DMS114 treated with DMSO at 0.1 percent for 48 hours (cell line): ENCODE results near the gene XAGE5.
"Not testable (repeated sequence)": the region's sequence is repeated elsewhere in the genome, so short reads cannot be mapped to it uniquely, and the experiment has no call there.

Experiments used
- DNase-seq: peaks from one replicate; lab custom pipeline; 2025; ENCODE audit not compliant: unreplicated experiment; lab: John Stamatoyannopoulos, UW

Gene XAGE5

GRCh38 chrX:52811065-52811625 is at the start of gene XAGE5:
Gene XAGE5, plus strand, starts transcription at chrX:52811287. Its CDS starts 1,280 bp downstream, at chrX:52812567.
- DNase-seq = no peak

DNA sequence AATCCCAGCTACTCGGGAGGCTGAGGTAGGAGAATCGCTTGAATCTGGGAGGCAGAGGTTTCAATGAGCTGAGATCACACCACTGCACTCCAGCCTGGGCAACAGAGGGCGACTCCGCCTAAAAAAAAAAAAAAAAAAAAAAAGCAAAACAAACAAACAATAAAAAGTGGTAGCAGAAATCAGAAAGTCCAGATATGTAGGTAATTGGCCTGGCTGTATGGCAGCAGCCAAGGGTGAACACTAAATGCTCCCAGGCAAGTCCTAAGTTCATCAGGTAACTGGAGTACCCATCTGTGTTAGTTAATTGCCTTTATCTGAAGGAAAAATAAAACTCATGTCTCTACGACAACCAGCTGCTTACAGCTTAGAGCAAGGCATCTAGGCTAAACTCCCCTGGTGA is 45.1 kb upstream of the XAGE5 start:
- not testable (repeated sequence) for DNase-seq

DNA sequence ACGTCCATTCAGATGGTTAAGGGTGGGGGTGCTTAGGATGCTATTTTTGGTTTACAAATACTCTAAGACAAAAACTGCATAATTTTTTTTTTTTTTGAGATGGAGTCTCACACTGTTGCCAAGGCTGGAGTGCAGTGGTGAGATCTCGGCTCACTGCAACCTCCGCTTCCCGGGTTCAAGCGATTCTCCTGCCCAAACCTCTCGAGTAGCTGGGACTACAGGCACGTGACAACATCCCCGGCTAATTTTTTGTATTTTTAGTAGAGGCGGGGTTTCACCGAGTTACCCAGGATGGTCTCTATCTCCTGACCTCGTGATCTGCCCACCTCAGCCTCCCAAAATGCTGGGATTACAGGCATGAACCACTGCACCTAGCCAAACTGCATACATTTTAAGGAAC is 37.6 kb upstream of the XAGE5 start:
- DNase-seq = not testable (repeated sequence)

GRCh38 chrX:52797327-52797726 is 13.8 kb upstream of the XAGE5 start, which contains the start of gene SPANXN5:
Gene SPANXN5, minus strand, starts transcription at chrX:52797427. Its CDS starts 79 bp downstream, at chrX:52797348.
- DNase-seq = not testable (repeated sequence)

GRCh38 chrX:52804876-52805275 is 6.2 kb upstream of the XAGE5 start:
- not testable (repeated sequence) for DNase-seq

GRCh38 chrX:52819788-52820187 is 8.7 kb downstream of the XAGE5 start:
- DNase-seq = no peak

DNA sequence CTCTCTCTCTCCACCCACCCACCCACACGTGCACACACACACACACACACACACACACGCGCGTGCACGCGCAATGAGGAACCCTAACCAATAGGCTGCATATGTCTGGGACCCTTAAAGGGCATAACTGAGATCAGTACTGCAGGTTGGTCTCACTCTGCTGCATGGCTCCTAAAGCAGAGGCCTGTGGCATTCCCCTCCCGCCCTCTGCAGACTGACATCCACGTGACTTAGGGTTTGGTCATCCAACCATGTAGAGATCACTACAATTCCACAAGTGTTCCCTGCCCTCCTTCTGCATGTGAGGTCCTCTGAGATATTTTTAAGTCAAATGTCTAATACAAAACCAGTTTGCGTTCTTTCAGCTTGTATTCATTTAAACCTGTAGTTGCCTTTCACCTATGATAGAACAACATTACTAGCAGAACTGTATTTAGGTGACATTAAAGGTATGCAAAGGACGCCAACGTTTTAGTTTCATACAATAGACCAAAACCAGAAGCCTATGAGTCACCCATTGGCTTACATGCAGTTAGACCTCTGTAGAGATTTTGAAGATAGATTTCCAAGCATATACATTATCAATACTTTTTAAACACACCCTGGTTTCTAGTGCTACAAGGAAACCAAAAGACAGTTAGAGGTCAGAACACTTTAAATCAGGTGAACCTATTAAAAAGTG is 10.1 kb downstream of the XAGE5 start:
- DNase-seq = no peak

DNA sequence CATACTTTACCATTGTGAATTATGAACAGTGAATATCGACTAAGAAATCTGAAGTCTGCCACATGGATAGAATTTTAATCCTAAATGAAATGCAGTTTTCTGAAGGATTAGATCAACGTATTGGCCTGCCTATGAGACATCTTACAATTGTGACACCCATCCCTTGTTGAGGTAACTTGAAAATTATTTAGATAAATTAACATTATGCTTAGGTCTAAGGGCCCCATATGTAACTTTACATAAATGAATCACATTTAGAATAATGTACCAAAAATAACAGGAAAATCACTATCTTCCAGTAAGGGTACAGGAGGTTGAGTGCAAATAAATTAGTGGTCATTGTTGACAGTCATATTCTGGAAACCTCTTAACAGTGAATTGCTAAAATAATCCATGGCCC is 13.5 kb downstream of the XAGE5 start:
- DNase-seq = no peak

DNA sequence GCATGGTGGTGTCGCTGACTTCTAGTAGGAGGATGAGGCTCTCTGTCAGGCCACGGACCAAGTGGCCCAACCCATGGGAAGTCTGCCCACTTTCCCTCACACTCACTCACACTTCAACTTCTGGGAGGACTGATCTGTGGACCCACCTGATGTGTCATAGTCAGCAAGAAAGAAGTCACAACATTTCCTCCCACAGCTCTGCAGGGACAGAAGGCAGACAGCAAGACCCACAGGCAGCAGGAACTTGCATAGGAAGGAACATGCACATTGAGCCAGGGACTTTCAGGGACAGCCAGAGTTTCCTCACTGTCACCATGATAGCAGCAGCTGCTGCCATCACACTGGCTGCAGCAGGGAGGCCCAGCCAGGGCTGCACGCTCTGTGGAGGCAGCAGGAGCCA is 19.5 kb downstream of the XAGE5 start:
- no peak for DNase-seq

- DNase-seq = no peak
Measured at GRCh38 chrX:52839137-52839536, 28.1 kb downstream of the XAGE5 start.

DNA sequence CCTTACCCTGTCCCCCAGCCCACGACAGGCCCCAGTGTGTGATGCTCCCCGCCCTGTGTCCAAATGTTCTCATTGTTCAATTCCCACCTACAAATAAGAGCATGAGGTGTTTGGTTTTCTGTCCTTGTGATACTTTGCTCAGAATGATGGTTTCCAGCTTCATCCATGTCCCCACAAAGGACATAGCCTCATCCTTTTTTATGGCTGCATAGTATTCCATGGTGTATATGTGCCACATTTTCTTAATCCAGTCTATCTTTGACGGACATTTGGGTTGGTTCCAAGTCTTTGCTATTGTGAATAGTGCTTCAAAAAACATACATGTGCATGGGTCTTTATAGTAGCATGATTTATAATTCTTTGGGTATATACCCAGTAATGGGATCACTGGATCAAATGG is 32.5 kb downstream of the XAGE5 start:
- DNase-seq = not testable (repeated sequence)

GRCh38 chrX:52852110-52852860 is 41.2 kb downstream of the XAGE5 start:
- no peak for DNase-seq

- not testable (repeated sequence) for DNase-seq
Measured at GRCh38 chrX:52856991-52857525, 46.0 kb downstream of the XAGE5 start.

- DNase-seq = no peak
Measured at GRCh38 chrX:52865343-52865998, 54.4 kb downstream of the XAGE5 start.
